Measurements from ENCODE around the gene FBLN1. TPM values are rescaled to one million over a fixed set of nuclear protein-coding genes. Genes with fewer than 3 reads are reported as not detected.

Gene FBLN1
- polyA plus RNA-seq, 3 donors: 0.03 to 0.17 TPM; not detected in 1

DNA sequence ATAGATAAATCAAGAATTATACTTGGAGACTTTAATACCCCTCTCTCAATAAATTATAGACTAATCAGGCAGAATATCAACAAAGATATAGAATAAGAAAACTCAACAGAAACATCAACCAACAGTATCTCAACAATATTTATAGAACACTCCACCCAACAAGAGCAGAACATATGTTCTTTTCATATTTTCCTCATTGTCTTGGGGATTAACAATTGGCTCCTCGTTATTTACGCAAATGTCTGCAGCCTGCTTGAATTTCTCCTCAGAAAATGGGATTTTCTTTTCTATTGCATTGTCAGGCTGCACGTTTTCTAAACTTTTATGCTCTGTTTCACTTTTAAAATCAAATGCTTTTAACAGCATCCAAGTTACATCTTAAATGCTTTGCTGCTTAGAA is 37.0 kb upstream of the FBLN1 start:
- H3K79me2 ChIP-seq (ENCODE audit: insufficient read depth, low read length): no peaks in the 10 kb centered on the region
- H3K4me3 ChIP-seq (replicated peaks in 1 of 3; ENCODE audit: low read depth in 2 of 3, low read length in 3 of 3): no peak overlapping the region
- H3K4me3 Mint-ChIP-seq: no peak overlapping the region
- H3K36me3 Mint-ChIP-seq: no peaks in the 10 kb centered on the region
- no peaks in the 10 kb centered on the region for H3K9me3 ChIP-seq (replicated peaks in 1 of 2; ENCODE audit: control insufficient read depth in 1 of 2, insufficient read depth in 1 of 2, low read length in 2 of 2)
- H3K9ac ChIP-seq (ENCODE audit: insufficient read depth, low read length, poor library complexity, severe bottlenecking): no peak overlapping the region
- H3K4me1 Mint-ChIP-seq: no peaks in the 10 kb centered on the region
- H3K9me3 Mint-ChIP-seq: peaks cover 0 to 9% (median 3%) of the 10 kb centered on the region in 7 donors
- H3K36me3 ChIP-seq (replicated peaks in 1 of 2; ENCODE audit: control insufficient read depth in 1 of 2, insufficient read depth in 2 of 2, low read length in 2 of 2): no peaks in the 10 kb centered on the region
- H3K4me1 ChIP-seq (ENCODE audit: control insufficient read depth in 1 of 2, insufficient read depth in 2 of 2, low read length in 2 of 2): no peaks in the 10 kb centered on the region
- 93% methylated on average over 3 of the region's 3 CpGs for WGBS (ENCODE audit: insufficient coverage)
- no peak for DNase-seq
- no peak overlapping the region for H3K4me2 ChIP-seq (replicated peaks; ENCODE audit: extremely low read depth, low read length, poor library complexity, severe bottlenecking)
- H3K27me3 Mint-ChIP-seq (ENCODE audit: low read depth in 3 of 3): peaks cover 2 to 11% (median 2%) of the 10 kb centered on the region in 3 donors
- intact Hi-C loops (cut with micrococcal nuclease): no loop called here
- no peaks in the 10 kb centered on the region for H4K20me1 ChIP-seq (ENCODE audit: insufficient read depth, low read length)
- no peaks in the 10 kb centered on the region for H3K27me3 ChIP-seq (ENCODE audit: control insufficient read depth in 2 of 2, insufficient read depth in 2 of 2, low read length in 2 of 2)
- TF ChIP-seq, protein P1, sequence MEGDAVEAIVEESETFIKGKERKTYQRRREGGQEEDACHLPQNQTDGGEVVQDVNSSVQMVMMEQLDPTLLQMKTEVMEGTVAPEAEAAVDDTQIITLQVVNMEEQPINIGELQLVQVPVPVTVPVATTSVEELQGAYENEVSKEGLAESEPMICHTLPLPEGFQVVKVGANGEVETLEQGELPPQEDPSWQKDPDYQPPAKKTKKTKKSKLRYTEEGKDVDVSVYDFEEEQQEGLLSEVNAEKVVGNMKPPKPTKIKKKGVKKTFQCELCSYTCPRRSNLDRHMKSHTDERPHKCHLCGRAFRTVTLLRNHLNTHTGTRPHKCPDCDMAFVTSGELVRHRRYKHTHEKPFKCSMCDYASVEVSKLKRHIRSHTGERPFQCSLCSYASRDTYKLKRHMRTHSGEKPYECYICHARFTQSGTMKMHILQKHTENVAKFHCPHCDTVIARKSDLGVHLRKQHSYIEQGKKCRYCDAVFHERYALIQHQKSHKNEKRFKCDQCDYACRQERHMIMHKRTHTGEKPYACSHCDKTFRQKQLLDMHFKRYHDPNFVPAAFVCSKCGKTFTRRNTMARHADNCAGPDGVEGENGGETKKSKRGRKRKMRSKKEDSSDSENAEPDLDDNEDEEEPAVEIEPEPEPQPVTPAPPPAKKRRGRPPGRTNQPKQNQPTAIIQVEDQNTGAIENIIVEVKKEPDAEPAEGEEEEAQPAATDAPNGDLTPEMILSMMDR (IDR thresholded peaks at IDR 0.05): no peak
- H2AFZ ChIP-seq (ENCODE audit: insufficient read depth, low read depth, low read length, poor library complexity, severe bottlenecking): no peak overlapping the region
- no peak overlapping the region for H3K27ac ChIP-seq (ENCODE audit: low read depth in 1 of 2, low read length in 2 of 2)
- H3K27ac Mint-ChIP-seq: no peak overlapping the region

DNA sequence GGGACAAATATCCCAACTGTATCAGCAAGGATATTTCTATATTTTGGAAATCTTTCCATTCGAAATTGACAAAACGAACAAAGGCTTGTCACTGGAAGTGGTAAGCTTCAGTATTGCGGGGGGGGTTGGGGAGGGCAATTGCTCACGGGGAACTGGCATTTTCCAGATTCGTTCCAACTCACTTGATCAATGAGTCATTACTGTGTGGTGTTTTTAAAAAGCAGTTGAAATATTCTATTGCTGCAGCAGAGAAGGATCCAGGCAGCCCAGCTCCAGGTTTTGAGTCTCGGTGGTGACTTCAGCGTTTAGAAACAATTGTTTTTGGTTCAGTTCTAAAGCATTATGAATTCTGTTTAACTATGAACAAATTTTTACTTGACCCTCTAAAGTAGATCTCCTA is 33.8 kb upstream of the FBLN1 start:
- intact Hi-C loops (cut with micrococcal nuclease): no loop called here
- Histone ChIP-seq H3K9ac (ENCODE audit: insufficient read depth, low read length, poor library complexity, severe bottlenecking) (no peak overlapping the region), H3K4me1 (ENCODE audit: control insufficient read depth in 1 of 2, insufficient read depth in 2 of 2, low read length in 2 of 2) (no peaks in the 10 kb centered on the region), H3K9me3 (replicated peaks in 1 of 2; ENCODE audit: control insufficient read depth in 1 of 2, insufficient read depth in 1 of 2, low read length in 2 of 2) (no peaks in the 10 kb centered on the region), H3K4me2 (replicated peaks; ENCODE audit: extremely low read depth, low read length, poor library complexity, severe bottlenecking) (no peak overlapping the region), H4K20me1 (ENCODE audit: insufficient read depth, low read length) (no peaks in the 10 kb centered on the region), H3K27me3 (ENCODE audit: control insufficient read depth in 2 of 2, insufficient read depth in 2 of 2, low read length in 2 of 2) (no peaks in the 10 kb centered on the region), H3K4me3 (replicated peaks in 1 of 3; ENCODE audit: low read depth in 2 of 3, low read length in 3 of 3) (no peak overlapping the region), H2AFZ (ENCODE audit: insufficient read depth, low read depth, low read length, poor library complexity, severe bottlenecking) (no peak overlapping the region), H3K36me3 (replicated peaks in 1 of 2; ENCODE audit: control insufficient read depth in 1 of 2, insufficient read depth in 2 of 2, low read length in 2 of 2) (no peaks in the 10 kb centered on the region), H3K79me2 (ENCODE audit: insufficient read depth, low read length) (no peaks in the 10 kb centered on the region), H3K27ac (ENCODE audit: low read depth in 1 of 2, low read length in 2 of 2) (no peak overlapping the region)
- Mint-ChIP-seq H3K4me3 (no peak overlapping the region), H3K4me1 (peaks cover 2% of the 10 kb centered on the region), H3K27ac (no peak overlapping the region), H3K27me3 (ENCODE audit: low read depth in 3 of 3) (peaks cover 0 to 9% (median 2%) of the 10 kb centered on the region in 3 donors), H3K9me3 (peaks cover 0 to 10% (median 3%) of the 10 kb centered on the region in 7 donors), H3K36me3 (no peaks in the 10 kb centered on the region)
- no peak for DNase-seq
- TF ChIP-seq, protein P1 (IDR thresholded peaks at IDR 0.05): no peak
- WGBS (ENCODE audit: insufficient coverage): 82% methylated on average over 5 of the region's 7 CpGs

All from CD14-positive monocyte (primary cell).